HepG2 (cell line): ENCODE results near the gene SYTL5. TPM values are rescaled to one million over a fixed set of nuclear protein-coding genes. Genes with fewer than 3 reads are reported as not detected.

Source experiments
- ATAC-seq: fragments of 200-7000 bp; cut with Tn5 transposase; 3 replicates; pipeline ENCODE4 v1.9.1; 2020; ENCODE audit warnings: mild to moderate bottlenecking, moderate library complexity
- BruUV-seq: library from RNA; stranded (reverse); fragments of 400-500 nt; replicated peaks from 2 replicates; lab custom pipeline; 2021; lab: Mats Ljungman, UMichigan
- CTCF ChIA-PET: fragments of 300-600 bp; formaldehyde crosslinking; extraction: SDS; loops from one replicate; lab custom pipeline; 2021; ENCODE audit warnings: low total read pairs, inconsistent platforms, low intra/inter-chr PET ratio; lab: Yijun Ruan, JAX
- POLR2A ChIA-PET: fragments of 350-600 bp; sonication (Branson Sonifier 250); formaldehyde crosslinking; loops from one replicate; lab custom pipeline; 2020; ENCODE audit warnings: antibody characterized with exemption, inconsistent platforms; lab: Yijun Ruan, JAX
- DNase-seq: peaks from one replicate; pipeline ENCODE4 v3.0.0-alpha.2; 2015; ENCODE audit warnings: low spot score
- FAIRE-seq: peaks from 3 replicates; lab custom pipeline; 2011; peaks lifted over from hg19 to GRCh38; lab: Jason Lieb, UNC
- H2AFZ ChIP-seq: one replicate; pipeline ENCODE4 v1.6.1; 2011; ENCODE audit warnings: low read length, inconsistent platforms
- H3K27ac ChIP-seq: fragments of 300-600 bp; 3 replicates; pipeline ENCODE4 v1.8.0; 2011; ENCODE audit warnings: mixed run types, mild to moderate bottlenecking, mixed read lengths, low read length, inconsistent platforms; ENCODE audit not compliant: insufficient read depth; ENCODE audit errors: extremely low read length
- H3K27me3 ChIP-seq, 2 experiments: fragments of 200-600 bp in 1 of 2; 2 replicates in 1 of 2; 3 replicates in 1 of 2; pipeline versions ENCODE4 v1.6.0 to v1.8.0; 2011; ENCODE audit warnings: low read length in 2 of 2, mild to moderate bottlenecking in 2 of 2, moderate library complexity in 2 of 2, inconsistent platforms in 1 of 2; ENCODE audit not compliant: insufficient read depth in 2 of 2, control insufficient read depth in 1 of 2
- H3K36me3 ChIP-seq, 2 experiments: fragments of 200-600 bp in 1 of 2; replicated peaks in 1 of 2; 2 replicates in 1 of 2; 3 replicates in 1 of 2; pipeline versions ENCODE4 v1.5.1 to v1.8.0; 2011; ENCODE audit warnings: low read length in 2 of 2, inconsistent platforms in 1 of 2; ENCODE audit not compliant: insufficient read depth in 2 of 2, control insufficient read depth in 1 of 2
- H3K4me1 ChIP-seq: 2 replicates; pipeline ENCODE4 v1.5.1; 2012; ENCODE audit warnings: low read length, inconsistent platforms; ENCODE audit not compliant: insufficient read depth
- H3K4me2 ChIP-seq: 2 replicates; pipeline ENCODE4 v1.6.0; 2011; ENCODE audit warnings: low read depth, low read length, inconsistent platforms
- H3K4me3 ChIP-seq, 3 experiments: fragments of 200-600 bp in 1 of 3; sonication (generic), shearing (Covaris generic) in 1 of 3; replicated peaks in 1 of 3; 2 replicates each; pipeline ENCODE4 v1.5.1; 2011 to 2016; ENCODE audit warnings: low read length in 3 of 3, inconsistent platforms in 2 of 3, low read depth in 2 of 3, mild to moderate bottlenecking in 2 of 3, control low read depth in 1 of 3, mixed read lengths in 1 of 3; ENCODE audit not compliant: insufficient read depth in 1 of 3
- H3K79me2 ChIP-seq: one replicate; pipeline ENCODE4 v1.6.1; 2011; ENCODE audit warnings: low read length, inconsistent platforms; ENCODE audit not compliant: insufficient read depth
- H3K9ac ChIP-seq: 2 replicates; pipeline ENCODE4 v1.6.0; 2011; ENCODE audit warnings: mild to moderate bottlenecking, low read depth, low read length, inconsistent platforms; ENCODE audit not compliant: insufficient read depth
- H3K9me3 ChIP-seq: 2 replicates; pipeline ENCODE4 v1.5.1; 2012; ENCODE audit warnings: mild to moderate bottlenecking, low read length
- H4K20me1 ChIP-seq: 2 replicates; pipeline ENCODE4 v1.6.0; 2011; ENCODE audit warnings: inconsistent platforms, mild to moderate bottlenecking, low read length, moderate library complexity; ENCODE audit not compliant: insufficient read depth
- ARNT2 ChIP-seq: sonication (generic); formaldehyde crosslinking; IDR thresholded peaks from 2 replicates; pipeline ENCODE4 v1.8.0; 2022; ENCODE audit warnings: mild to moderate bottlenecking, low read depth, missing genetic modification reagents, moderate library complexity
- HDAC1 ChIP-seq: sonication (generic); formaldehyde crosslinking; IDR thresholded peaks from 2 replicates; pipeline ENCODE4 v1.5.1; 2020; ENCODE audit warnings: mild to moderate bottlenecking, missing genetic modification reagents
- ISL2 ChIP-seq: sonication (generic); formaldehyde crosslinking; IDR thresholded peaks from 2 replicates; pipeline ENCODE4 v1.5.0; 2020; ENCODE audit warnings: missing genetic modification reagents
- STAT5B ChIP-seq: sonication (generic); formaldehyde crosslinking; IDR thresholded peaks from 2 replicates; pipeline ENCODE4 v1.4.0; 2020; ENCODE audit warnings: missing genetic modification reagents
- ZFP90 ChIP-seq: sonication (generic); formaldehyde crosslinking; IDR thresholded peaks from 2 replicates; pipeline ENCODE4 v1.8.0; 2022; ENCODE audit warnings: missing genetic modification reagents, mild to moderate bottlenecking, inconsistent platforms, borderline replicate concordance
- ZNF263 ChIP-seq: sonication (generic); formaldehyde crosslinking; IDR thresholded peaks from 2 replicates; pipeline ENCODE4 v1.4.0; 2020; ENCODE audit warnings: missing genetic modification reagents
- WGBS: methylation state at CpG from one replicate; pipeline ENCODE4 v1.1.6; 2017; ENCODE audit warnings: low lambda C conversion rate; 5-methylcytosine and 5-hydroxymethylcytosine counted together
- in situ Hi-C: cut with HindIII; loops from 2 replicates; pipeline ENCODE4 v1.10.0; 2017; ENCODE audit warnings: low pct_unique_long_range_greater_than_20kb; ENCODE audit not compliant: extremely low pct_ligation_motif_present
- intact Hi-C: fragments of 100-400 bp; cut with micrococcal nuclease; formaldehyde crosslinking; loops from one replicate; pipeline ENCODE4 v1.10.0; 2022; ENCODE audit not compliant: unreplicated experiment
- polyA plus RNA-seq, 8 experiments: library from polyadenylated mRNA; depleted of rRNA in 3 of 8; stranded (reverse) in 7 of 8; unstranded in 1 of 8; fragments of >200 nt; fragmentation: Illumina TruSeq in 4 of 8; extraction: Trizol in 4 of 8; gene quantifications; 2 replicates each; pipeline versions ENCODE4 v1.2.1 to v1.2.3, GENCODE V29; 2011 to 2016; ENCODE audit warnings: low read depth in 4 of 8, missing spikeins in 1 of 8, mixed read lengths in 1 of 8; ENCODE audit not compliant: insufficient read depth in 1 of 8
- total RNA-seq, 5 experiments: library from RNA; depleted of rRNA; stranded (reverse); fragments of >200 nt; fragmentation: Illumina TruSeq; extraction: Trizol; gene quantifications; 2 replicates each; pipeline ENCODE4 v1.2.3, GENCODE V29; 2016; ENCODE audit warnings: low read depth in 1 of 5
- TF ChIP-seq, protein P1 (sequence below): sonication (generic); formaldehyde crosslinking; IDR thresholded peaks from 2 replicates; pipeline ENCODE4 v1.5.0; 2020; ENCODE audit warnings: missing genetic modification reagents
- TF ChIP-seq, protein P2 (sequence below): sonication (generic); formaldehyde crosslinking; IDR thresholded peaks from 2 replicates; pipeline ENCODE4 v1.5.0; 2020; ENCODE audit warnings: missing genetic modification reagents
- TF ChIP-seq, protein P3 (sequence below): sonication (generic); formaldehyde crosslinking; IDR thresholded peaks from 2 replicates; pipeline ENCODE4 v1.4.0; 2020; ENCODE audit warnings: missing genetic modification reagents
- TF ChIP-seq, protein P4 (sequence below): sonication (generic); formaldehyde crosslinking; conservative IDR thresholded peaks from 2 replicates; pipeline ENCODE4 v1.8.0; 2022; ENCODE audit warnings: mild to moderate bottlenecking, moderate library complexity, missing genetic modification reagents
- TF ChIP-seq, protein P5 (sequence below): sonication (generic); formaldehyde crosslinking; IDR thresholded peaks from 2 replicates; pipeline ENCODE4 v1.5.1; 2020; ENCODE audit warnings: missing genetic modification reagents, mild to moderate bottlenecking, borderline replicate concordance
- TF ChIP-seq, protein P6 (sequence below): sonication (generic); formaldehyde crosslinking; IDR thresholded peaks from 2 replicates; pipeline ENCODE4 v1.4.0; 2020; ENCODE audit warnings: missing genetic modification reagents
- TF ChIP-seq, protein P7 (sequence below): sonication (generic); formaldehyde crosslinking; IDR thresholded peaks from 2 replicates; pipeline ENCODE4 v1.4.0; 2020; ENCODE audit warnings: mild to moderate bottlenecking, missing genetic modification reagents
- TF ChIP-seq, protein P8 (sequence below): sonication (generic); formaldehyde crosslinking; IDR thresholded peaks from 2 replicates; pipeline ENCODE4 v1.4.0; 2020; ENCODE audit warnings: missing genetic modification reagents

The SYTL5 gene
- total and polyA plus RNA-seq, 2 of the 13 experiments (the other 11 are each of a cell fraction or from before 2014, with no cell fraction given): not detected

DNA sequence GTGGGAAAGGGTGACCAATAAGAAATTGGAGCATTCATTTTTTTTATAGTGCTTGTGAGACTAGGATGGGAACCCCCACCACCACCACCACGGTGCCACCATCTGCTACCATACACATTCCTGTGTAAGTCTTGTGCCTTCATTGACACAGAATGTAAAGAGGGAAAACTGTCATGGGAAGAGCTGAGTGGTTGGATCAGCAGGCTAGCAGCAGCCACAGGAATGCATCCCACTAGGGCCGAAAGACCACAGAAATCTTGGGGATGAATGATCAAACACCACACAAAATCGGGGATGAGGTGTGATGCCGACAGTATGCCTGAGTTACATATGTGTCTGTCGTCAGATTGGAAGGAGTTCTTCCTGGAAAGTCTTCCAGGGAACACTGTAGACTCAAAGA is 145.1 kb downstream of the SYTL5 start:
- TF ChIP-seq ZNF263: no peak
- TF ChIP-seq STAT5B (CRISPR knock-in tag): no peak
- TF ChIP-seq HDAC1: no peak
- TF ChIP-seq, protein P1, sequence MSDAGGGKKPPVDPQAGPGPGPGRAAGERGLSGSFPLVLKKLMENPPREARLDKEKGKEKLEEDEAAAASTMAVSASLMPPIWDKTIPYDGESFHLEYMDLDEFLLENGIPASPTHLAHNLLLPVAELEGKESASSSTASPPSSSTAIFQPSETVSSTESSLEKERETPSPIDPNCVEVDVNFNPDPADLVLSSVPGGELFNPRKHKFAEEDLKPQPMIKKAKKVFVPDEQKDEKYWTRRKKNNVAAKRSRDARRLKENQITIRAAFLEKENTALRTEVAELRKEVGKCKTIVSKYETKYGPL (CRISPR knock-in tag): no peak
- TF ChIP-seq ISL2 (CRISPR knock-in tag): no peak
- TF ChIP-seq, protein P2, sequence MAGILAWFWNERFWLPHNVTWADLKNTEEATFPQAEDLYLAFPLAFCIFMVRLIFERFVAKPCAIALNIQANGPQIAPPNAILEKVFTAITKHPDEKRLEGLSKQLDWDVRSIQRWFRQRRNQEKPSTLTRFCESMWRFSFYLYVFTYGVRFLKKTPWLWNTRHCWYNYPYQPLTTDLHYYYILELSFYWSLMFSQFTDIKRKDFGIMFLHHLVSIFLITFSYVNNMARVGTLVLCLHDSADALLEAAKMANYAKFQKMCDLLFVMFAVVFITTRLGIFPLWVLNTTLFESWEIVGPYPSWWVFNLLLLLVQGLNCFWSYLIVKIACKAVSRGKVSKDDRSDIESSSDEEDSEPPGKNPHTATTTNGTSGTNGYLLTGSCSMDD (CRISPR knock-in tag): no peak
- TF ChIP-seq, protein P3, sequence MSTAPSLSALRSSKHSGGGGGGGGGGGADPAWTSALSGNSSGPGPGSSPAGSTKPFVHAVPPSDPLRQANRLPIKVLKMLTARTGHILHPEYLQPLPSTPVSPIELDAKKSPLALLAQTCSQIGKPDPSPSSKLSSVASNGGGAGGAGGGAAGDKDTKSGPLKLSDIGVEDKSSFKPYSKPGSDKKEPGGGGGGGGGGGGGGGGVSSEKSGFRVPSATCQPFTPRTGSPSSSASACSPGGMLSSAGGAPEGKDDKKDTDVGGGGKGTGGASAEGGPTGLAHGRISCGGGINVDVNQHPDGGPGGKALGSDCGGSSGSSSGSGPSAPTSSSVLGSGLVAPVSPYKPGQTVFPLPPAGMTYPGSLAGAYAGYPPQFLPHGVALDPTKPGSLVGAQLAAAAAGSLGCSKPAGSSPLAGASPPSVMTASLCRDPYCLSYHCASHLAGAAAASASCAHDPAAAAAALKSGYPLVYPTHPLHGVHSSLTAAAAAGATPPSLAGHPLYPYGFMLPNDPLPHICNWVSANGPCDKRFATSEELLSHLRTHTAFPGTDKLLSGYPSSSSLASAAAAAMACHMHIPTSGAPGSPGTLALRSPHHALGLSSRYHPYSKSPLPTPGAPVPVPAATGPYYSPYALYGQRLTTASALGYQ: no peak
- TF ChIP-seq, protein P4, sequence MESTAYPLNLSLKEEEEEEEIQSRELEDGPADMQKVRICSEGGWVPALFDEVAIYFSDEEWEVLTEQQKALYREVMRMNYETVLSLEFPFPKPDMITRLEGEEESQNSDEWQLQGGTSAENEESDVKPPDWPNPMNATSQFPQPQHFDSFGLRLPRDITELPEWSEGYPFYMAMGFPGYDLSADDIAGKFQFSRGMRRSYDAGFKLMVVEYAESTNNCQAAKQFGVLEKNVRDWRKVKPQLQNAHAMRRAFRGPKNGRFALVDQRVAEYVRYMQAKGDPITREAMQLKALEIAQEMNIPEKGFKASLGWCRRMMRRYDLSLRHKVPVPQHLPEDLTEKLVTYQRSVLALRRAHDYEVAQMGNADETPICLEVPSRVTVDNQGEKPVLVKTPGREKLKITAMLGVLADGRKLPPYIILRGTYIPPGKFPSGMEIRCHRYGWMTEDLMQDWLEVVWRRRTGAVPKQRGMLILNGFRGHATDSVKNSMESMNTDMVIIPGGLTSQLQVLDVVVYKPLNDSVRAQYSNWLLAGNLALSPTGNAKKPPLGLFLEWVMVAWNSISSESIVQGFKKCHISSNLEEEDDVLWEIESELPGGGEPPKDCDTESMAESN: no peak
- no peak for TF ChIP-seq ARNT2 (CRISPR knock-in tag)
- TF ChIP-seq, protein P5, sequence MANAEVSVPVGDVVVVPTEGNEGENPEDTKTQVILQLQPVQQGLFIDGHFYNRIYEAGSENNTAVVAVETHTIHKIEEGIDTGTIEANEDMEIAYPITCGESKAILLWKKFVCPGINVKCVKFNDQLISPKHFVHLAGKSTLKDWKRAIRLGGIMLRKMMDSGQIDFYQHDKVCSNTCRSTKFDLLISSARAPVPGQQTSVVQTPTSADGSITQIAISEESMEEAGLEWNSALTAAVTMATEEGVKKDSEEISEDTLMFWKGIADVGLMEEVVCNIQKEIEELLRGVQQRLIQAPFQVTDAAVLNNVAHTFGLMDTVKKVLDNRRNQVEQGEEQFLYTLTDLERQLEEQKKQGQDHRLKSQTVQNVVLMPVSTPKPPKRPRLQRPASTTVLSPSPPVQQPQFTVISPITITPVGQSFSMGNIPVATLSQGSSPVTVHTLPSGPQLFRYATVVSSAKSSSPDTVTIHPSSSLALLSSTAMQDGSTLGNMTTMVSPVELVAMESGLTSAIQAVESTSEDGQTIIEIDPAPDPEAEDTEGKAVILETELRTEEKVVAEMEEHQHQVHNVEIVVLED (CRISPR knock-in tag): no peak
- TF ChIP-seq, protein P6, sequence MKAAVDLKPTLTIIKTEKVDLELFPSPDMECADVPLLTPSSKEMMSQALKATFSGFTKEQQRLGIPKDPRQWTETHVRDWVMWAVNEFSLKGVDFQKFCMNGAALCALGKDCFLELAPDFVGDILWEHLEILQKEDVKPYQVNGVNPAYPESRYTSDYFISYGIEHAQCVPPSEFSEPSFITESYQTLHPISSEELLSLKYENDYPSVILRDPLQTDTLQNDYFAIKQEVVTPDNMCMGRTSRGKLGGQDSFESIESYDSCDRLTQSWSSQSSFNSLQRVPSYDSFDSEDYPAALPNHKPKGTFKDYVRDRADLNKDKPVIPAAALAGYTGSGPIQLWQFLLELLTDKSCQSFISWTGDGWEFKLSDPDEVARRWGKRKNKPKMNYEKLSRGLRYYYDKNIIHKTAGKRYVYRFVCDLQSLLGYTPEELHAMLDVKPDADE: no peak
- TF ChIP-seq, protein P7, sequence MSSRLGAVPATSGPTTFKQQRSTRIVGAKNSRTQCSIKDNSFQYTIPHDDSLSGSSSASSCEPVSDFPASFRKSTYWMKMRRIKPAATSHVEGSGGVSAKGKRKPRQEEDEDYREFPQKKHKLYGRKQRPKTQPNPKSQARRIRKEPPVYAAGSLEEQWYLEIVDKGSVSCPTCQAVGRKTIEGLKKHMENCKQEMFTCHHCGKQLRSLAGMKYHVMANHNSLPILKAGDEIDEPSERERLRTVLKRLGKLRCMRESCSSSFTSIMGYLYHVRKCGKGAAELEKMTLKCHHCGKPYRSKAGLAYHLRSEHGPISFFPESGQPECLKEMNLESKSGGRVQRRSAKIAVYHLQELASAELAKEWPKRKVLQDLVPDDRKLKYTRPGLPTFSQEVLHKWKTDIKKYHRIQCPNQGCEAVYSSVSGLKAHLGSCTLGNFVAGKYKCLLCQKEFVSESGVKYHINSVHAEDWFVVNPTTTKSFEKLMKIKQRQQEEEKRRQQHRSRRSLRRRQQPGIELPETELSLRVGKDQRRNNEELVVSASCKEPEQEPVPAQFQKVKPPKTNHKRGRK: no peak
- TF ChIP-seq, protein P8, sequence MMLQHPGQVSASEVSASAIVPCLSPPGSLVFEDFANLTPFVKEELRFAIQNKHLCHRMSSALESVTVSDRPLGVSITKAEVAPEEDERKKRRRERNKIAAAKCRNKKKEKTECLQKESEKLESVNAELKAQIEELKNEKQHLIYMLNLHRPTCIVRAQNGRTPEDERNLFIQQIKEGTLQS (CRISPR knock-in tag): no peak
- TF ChIP-seq ZFP90 (CRISPR knock-in tag): no peak
- Histone ChIP-seq H3K36me3 (no peaks in the 10 kb centered on the region), H3K4me1 (peaks cover 6% of the 10 kb centered on the region; the same call in 1 of the 2 replicates), H3K9me3 (no peaks in the 10 kb centered on the region), H2AFZ (no peak overlapping the region), H4K20me1 (no peaks in the 10 kb centered on the region), H3K27ac (no peak overlapping the region), H3K4me3 (no peak overlapping the region), H3K27me3 (no peaks in the 10 kb centered on the region), H3K9ac (no peak overlapping the region), H3K79me2 (no peaks in the 10 kb centered on the region), H3K4me2 (no peak overlapping the region)
- 43% methylated on average over 2 of the region's 5 CpGs for WGBS
- BruUV-seq: no TSS peak
- DNase-seq (no peak), FAIRE-seq (no peak), ATAC-seq (no peak)
- in situ Hi-C loops (no loop called here), intact Hi-C loops (no loop called here)
- ChIA-PET POLR2A (no interaction called here), CTCF (no interaction called here)
